Measurements from ENCODE around the gene BUB1B.

The BUB1B gene

DNA sequence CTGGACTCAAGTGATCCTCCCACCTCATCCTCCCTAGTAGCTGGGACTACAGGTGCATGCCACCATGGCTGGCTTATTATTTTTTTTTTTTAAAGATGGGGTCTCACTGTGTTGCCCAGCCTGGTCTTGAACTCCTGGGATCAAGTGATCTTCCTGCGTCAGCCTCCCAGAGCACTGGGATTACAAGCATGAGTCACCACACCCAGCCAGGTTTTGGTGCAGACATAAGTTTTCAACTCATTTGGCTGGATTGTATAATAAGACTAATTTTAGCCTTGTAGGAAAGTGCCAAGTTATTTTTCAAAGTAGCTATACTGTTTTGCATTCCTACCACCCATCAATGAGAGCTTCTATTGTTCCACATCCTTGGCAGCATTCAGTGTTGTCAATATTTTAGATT is 32.1 kb downstream of the BUB1B start:
- no peak for DNase-seq

DNA sequence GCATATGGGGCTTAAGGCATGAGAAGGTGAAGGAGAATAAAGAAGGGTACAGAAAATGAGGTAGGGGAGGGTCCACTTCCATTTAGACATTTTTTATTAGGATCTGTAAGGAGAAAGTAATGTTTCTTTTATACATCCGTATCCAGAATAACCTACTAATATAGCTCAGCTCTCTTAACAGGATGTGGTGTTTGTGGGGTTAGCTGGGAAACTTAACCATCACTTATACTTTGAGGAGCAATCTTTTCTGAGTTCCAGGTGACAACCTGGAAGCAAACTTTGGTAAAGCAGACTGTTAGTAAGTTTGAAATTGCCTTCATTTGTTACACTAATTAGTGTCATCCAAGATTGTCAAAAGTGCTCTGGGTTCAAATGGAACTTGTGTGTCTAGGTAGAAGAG is 36.6 kb downstream of the BUB1B start:
- no peak for DNase-seq

DNA sequence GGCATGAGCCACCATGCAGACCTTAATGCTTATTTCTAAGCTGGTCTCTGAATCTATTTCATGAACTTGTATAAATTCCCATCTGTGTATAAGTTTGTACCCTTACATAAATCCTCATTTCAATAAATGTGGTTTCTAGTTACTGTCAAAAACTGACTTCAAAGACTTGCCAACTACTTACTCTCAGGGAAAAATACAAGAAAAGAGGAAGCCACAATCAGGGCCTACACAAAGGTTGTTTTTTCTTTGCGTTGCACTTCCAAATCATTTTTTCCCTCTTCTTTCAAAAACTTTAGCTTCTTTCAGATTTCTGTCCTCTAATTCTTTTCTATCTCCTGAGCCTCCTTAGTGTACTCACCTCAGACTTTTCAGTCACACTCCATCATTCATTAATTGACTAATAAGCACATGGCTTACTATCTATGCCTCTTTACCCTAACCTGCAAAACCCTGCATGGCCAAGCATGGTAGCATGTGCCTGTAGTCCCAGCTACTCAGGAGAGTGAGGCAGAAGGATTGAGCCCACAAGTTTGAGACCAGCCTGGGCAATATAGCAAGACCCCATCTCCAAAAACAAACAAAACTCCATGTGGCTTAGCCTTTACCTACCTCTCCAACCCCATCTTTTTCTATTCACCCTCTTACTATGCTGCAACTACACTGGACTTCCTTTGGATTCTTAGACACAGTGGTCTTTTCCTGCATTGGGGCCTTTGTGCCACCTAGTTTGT is 37.7 kb downstream of the BUB1B start:
- DNase-seq, result no peak

DNA sequence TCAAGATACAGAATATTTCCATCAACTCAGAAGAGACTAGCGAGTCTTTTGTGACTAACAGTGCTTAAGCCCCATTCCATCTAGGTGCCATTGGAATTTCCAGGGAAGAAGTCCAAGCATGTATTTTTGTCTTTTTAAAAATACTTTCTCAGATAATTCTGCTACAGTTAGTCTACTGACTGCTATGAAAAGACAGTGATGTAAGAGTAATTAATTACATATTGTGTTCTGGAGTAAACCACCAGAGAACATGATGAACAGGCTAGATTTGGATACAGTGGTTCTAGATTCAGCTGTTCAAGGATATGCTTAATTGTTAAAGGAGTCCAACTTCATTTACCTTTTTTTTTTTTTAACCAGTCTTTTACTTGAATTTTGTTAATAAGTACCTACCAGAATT is 43.2 kb downstream of the BUB1B start:
- no peak for DNase-seq

DNA sequence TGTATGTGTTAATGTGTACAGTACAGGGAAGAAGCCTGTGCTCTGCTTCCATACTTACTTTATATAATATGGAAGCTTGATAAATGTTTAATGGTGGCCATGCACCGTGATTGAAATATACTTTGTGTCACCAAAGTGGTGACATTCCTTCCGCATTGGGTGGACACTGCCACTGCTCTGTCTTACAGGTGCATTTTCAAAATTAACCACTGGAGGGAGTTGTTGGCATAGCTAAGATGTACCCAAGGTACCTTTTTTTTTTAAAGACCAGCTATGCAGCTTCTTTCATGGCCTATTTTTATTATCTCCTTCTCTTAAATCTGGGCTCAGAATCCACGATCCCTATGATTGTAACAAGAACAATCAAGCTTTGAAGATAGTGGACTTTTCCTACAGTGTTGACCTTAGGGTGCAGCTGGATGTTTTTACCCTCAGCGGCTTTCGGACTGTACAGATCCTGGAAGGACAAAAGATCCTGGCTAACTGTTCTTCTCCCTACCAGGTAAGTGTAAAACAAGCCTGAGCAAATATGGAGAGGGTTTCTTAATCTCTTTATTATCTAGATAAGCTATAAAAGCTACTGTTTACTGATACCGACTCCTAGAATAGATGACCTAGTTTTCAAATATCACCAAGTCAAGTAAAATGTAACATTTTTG is 56.4 kb downstream of the BUB1B start:
- no peak for DNase-seq

DNA sequence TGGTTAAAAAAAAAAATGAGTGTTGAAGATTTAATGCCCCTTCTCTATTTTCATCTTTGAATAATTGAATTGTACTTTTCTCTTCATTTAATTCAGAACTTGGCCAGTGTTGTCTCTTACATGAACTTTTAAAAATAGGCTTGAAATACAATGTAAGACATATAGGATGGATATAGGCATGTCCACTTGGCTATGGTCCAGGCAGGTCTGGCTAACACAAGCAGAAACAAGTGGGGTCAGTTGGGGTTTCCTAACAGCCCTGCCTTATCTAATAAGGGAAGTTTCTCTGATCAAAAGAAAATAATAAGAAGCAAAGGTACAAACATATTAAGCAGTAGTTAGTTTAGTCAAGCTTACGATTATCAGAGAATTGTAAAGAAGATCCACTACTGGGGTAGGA is 58.9 kb downstream of the BUB1B start:
- no peak for DNase-seq

DNA sequence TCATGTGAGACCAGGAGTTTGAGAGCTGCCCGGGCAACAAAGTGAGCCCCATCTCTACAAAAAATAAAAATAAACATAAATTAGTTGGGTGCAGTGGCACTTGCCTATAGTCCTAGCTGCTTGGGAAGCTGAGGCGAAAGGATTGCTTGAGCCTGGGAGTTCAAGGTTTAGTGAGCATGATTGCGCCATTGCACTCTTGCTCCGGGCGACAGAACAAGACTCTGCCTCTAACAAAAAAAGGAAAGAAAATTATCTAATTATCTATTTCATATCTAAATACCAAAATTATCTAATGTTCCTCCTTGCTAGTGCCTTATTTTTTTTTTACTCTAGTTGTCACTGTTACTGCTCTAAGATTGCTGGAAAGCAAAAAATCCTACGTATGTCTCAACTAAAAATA is 61.3 kb downstream of the BUB1B start:
- no peak for DNase-seq

DNA sequence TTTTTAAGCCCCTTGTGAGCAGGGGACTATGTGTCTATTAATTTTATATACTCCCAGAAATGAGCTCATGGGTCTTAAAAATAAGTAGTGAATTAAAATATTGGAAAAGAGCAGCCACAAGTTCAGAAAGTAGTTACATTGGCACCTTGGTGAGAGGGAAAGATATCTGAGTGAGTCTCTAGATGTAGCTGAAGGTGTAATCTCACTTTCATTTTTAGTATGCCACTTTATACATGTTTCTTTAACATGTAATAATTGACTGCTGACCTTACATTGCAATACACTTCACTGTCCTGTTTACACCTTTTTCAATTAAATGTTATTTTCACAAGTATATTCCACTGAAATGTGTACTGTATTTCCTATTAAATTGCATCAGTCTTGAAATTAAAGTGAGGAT is 65.9 kb downstream of the BUB1B start:
- DNase-seq, result no peak

DNA sequence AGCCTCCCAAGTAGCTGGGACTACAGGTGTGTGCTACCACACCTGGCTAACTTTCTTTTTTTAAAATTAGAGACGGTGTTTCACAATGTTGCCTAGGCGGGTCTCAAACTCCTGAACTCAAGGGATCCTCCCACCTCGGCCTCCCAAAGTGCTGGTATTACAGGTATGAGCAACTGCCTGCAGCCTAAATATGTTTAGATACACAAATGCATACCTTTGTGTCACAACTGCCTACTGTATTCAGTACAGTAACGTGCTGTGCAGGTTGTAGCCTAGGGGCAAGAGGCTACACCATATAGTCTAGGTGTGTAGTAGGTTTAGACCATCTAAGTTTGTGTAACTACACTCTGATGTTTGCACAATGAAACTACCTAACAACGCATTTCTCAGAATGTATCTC is 68.4 kb downstream of the BUB1B start:
- no peak for DNase-seq

DNA sequence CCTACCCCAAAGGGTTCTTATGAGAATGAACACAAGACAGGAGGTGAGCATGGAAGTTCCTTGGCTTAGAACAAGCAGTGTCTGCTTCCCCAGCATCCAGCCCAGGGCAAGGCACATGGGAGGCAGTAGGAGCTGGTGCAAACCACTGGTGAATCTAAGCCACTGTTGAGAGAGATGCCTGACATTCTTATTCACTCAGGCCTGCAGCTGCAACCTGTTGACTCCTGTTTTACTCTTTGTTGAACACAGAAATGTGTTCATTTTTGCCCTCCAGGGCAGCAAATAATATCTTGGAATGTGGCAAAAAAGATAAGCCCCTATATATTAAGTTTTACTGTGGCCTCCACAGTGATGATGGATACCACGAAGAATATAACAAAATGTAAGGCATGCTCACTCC is 69.1 kb downstream of the BUB1B start:
- DNase-seq, result no peak

DNA sequence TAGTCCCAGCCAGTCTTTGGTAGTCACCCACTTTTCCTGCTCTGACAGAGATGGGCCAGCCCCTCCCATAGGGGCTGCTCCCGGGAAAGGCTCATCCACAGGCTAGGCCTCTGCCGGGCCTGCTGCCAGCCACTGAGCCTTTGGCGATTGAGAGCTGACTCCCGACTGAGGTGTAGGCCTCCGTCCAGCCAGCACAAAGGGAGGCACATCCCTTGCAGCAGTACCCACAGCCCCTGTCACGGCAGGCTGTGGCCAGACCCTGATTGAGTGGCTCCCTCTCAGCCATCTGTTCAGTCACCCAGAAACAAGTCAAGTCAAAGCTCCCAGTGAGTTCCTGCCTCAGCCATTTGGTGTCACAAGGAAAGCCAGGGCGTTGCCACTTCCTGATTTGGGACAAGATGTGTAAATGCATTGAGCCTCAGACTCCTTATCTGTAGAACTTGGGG is 71.8 kb downstream of the BUB1B start:
- DNase-seq, result no peak

DNA sequence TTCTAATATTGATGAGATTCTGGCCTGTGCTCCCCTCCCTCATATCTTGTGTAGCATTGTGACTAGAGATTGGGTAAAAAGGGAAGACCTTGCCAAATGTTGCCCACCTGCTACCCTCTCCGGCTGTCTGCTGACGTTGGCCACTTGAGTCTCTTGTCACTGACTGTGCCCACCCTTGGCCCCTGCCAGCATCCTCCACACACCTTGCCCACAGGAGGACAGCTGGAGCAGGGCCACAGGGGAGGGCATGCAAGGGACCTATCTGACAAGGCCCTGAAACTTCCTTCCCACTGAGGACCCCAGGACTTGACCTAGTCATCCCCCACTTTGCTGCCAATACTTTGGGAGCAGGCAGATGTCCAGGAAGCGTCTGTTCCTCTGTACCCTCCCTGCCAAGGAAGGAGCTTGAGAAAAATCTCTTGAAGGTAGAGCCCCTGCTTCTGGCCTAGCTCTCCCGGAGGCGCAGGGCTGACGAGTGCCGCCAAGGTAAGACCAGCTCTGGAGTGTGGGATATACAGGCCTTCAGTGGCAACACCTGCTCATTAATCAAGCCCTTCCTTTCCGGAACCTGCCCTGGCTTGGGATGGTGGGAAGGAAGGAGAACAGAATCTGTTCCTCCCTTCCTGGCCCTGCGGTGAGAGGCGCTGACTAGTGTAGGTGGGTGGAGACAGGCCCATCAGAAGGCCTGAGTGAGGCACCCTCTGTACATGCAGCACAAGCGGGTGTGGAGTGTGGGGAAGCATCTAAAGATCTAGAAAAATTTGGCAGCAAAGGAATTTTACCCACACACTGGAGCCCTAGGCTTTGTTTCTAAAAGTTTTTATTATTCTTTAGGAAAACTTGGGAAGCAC is 73.1 kb downstream of the BUB1B start:
- no peak for DNase-seq

DNA sequence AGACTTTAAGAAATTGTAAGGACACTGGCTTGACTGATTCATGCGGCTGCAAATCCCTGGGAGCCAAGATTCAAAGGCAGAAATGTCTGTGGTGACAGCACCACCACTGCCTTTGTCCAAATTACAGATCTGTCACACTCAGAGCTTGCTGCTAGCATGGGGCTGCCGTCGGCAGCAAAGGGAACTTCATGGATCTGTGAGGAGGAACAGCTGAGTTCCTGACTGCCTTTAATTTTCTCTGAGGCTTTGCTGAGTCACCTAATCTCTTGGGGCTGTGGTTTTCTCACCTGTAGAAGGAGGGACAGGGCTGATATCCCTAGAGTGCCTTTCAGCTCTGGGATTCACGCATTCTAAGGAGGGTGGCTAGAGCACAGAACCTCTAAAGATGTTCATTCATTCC is 73.9 kb downstream of the BUB1B start:
- no peak for DNase-seq

DNA sequence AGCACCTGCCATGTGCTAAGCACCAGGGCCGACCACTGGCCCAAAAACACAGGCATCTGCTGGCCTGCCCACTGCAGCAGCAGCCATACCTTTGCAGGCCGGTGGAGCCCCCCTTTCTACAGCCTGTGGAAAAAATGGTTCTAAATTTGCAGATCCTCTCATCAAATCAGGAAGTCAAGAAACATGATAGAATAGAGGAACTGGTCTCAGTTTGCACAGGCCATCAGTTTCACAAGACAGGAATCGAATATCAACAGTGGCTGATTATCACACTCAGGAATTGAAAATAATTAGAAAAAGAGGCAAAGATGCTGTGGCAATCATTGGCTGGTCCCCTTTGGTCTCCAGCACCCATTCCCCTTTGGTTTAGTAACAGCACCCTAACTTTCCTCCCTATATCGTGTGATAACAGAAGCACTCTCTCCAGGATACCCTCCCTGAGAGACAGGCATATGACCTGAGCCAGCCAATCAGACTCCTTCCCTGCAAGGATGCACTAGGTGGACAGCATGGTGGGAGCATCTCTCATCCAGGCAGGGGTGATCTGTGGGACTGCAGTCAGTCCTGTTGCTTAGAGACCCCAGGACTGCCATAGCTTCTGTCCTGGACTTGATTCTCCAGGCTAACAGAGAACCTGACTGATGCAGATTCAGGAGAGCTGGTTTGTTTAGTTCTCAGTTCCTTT is 74.5 kb downstream of the BUB1B start:
- DNase-seq, result no peak

DNA sequence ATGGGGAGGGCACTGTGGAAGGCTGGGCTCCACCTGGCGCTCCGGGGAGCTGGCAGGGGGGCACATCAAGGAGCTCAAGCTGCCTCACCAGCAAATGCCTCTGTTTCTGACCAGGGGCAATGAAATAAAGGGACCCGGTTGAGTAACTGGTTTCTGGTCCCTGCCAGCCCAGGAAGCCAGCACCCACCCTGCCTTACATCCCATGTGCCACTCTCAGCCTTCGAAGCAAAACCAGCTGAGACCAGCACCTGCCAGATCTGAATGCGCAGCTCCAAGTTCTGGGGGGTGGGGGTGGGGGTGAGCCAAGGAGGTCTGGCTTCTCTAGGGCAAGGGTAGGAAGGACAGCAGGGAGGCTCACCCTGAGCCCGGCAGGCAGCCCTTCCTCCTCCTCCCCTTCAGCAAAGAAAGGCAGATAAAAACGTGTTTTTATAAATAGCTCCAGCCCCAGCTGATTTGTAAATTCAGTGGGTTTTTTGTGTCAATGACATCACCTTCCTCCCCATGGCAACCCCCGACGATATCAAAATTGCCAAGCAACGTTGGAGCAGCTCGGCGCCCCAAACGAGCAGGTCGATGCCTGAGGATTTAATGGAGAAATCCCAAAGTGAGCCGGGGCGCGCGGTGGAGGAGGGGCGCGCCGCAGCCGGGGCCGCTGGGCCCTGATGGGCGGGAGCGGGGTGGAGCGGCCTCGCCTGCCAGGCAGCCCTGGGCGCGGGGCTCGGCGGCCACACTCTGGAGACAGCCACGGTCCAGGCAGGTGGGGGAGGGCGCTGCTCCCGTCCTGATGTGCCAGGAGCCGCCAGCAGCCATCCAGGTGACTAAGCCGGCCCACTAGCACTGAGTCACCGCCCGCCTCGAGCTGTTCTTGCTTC is 77.9 kb downstream of the BUB1B start, which contains the start of gene PAK6:
Gene PAK6, plus strand, starts transcription at position 532 of the 872 bp plus-strand sequence. CDS start 25,723 bp downstream, outside the sequence.
- no peak for DNase-seq

DNA sequence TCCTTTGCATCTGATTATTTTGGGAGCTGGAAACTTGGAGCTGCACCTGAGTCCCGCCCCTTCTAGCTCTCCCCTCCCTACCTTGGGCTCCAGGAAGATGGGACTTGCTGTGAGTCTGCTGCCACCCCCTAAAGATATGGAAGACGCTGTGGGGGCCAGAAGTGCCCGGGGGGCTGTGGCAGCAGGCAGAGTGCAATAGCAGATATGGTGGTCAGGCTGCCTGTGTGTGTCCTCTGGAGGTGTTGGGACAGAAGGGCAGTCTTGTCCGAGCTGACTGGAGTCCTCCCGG is 78.5 kb downstream of the BUB1B start:
- DNase-seq, result no peak

DNA sequence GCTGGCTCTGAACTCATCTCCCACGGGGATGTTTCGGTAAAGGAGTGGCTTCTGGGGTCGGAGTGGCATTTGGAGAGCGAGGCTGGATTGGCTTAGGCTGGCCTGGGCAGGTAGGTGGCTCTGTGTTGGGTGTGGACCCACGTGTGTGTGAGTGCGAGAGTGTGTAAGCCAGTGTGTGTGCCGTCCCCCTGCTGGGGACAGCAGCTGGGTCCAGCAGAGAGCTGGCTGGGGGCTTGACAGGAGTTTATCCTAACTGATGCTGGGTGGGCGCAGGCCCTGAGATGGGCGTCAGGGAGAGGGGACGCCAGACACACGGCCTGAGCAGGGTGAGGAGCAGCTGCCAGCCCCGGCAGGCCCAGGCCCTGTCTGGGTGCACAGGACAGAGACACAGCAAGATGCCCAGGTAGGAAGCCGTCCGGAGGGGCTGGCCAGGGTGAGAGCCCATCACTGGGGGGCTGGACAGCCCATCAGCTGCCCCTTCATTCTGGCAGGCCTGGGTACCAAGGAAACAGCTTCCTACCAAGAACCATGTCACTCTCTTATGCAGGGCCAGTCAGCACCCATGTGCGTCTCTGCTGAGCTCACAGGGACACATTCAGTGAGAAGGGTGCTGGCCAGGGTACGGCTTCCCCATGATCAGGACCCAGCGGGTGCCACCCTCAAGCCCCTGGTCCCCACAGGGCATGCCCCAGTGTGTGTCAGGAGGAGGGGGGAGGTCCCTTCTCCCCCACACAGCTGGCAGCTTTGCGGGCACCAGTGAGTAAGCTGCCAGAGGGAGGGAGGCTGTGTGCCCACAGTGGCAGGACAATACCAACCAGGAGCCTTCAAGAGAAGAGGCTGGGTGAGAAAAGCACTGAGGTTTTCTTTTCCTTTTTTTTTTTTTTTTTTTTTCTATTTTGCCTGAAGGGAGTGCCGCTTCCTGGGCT is 79.1 kb downstream of the BUB1B start:
- no peak for DNase-seq

DNA sequence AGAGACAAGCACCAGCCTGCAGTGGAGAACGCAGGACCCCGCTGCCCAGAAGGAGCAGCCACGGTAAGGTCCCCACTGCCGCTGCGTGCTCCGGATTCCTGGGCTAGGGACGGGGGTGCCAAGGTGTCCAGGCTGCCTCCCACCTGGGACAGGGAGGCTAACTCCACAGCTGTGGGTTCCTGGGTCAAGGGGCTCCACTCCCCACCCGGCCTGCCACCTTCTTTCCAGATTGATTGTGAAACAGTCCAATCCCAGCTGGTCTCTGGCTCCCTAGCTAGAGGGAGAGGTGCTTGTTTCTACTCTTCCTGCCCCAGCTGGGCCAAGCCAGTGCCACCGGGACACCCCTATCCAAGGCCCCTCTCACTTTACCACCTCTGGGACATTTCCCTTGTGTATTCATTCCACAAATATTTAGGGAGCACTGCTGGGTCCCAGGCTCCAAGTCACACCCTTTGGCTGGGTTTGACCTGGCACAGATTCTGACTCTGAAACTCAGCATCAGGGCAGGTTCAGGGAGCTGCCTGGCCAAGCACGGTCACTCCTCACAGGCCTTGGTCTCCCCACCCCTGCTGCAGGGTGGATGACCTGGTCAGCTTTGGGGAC is 79.9 kb downstream of the BUB1B start:
- no peak for DNase-seq

DNA sequence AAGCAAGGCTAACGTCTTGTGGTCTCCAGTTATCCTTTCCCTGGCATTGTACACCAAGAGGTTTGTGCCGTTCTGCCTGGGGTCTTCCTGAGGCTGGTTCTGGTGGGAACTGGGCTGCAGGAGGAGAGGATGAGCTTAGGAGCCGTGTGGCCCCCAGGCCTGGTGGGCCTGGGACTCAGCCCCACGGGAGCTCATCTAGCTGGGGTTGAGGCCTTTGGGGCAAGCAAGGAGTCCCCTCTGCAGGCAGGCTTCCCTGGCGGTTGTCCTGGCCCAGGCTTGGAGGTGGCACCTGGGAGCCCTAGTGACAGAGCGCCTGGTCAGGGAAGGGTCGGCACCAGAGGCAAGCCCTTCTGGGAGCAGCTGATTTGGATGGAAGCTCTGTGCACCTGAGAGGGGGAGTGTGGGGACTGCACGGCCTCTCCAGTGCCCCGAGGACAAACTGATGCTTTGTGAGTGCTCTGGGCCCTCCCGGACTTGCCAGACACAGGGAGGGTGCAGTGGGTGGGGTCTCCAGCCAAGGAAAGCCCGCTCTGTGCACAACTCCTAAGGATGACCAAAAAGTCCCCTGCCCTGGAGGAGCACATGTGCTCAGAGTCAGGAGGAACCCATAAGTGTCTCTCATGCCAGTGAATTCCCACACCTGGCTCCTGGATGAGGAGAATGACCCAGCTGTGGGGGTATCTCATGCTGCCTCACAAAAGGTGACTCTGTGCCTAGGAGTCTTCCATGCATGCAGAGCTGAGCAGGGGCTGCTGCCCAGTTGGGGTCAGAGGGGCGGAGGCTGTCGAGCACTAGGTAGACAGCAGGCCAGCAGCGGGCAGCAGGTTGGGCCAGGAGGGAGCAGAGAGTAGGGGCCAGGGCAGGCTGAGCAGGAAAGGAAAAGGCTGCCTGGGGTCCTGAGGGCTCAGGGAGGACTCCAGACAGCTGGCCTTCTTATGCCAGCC is 80.7 kb downstream of the BUB1B start:
- DNase-seq, result no peak

DNA sequence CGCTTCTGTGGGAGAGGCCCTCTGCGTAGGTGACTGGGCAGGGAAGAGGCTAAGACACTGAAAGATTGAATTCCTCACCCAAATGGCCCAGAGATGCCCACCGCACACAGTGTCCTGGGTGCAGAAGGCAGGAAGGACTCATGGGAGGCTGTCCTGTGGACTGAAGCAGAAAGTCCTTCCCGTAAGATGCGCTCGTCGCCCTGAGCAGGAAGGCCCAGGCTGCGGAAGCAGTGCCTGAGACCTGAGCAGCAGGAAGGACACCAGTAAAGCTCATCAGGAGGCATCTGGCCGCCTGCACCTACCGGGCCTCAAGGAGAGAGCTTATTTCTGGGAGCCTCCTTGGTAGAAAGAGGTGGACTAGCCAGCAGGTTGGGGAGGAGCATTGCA is 81.3 kb downstream of the BUB1B start:
- DNase-seq, result no peak

Measured in NCI-H1436 treated with DMSO at 0.1 percent for 48 hours (cell line).